ENCODE data around the gene TMEM120A. TPM values are rescaled to one million over a fixed set of nuclear protein-coding genes. Genes with fewer than 3 reads are reported as not detected.

Gene TMEM120A
- polyA plus RNA-seq, 1 donor from 2014 or later, result 32.2 TPM

DNA sequence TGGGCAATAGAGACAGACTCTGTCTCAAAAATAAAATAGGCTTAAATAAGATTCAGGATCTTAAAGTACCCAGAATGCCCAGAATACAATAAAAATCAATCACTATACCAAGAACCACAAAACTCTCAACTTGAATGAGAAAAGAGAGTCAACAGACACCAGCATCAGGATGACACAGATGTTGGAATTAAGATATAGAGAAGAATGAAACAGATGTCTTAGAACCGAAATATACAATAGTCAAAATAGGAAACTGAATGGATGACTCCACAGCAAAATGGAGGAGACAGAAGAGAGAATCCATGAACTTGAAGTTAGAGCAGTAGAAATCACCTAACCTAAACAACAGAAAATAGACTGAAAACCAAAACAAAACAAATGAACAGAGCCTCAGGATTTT lies 49.9 kb downstream of the TMEM120A start:
- Mint-ChIP-seq H3K27me3 (no peaks in the 10 kb centered on the region), H3K36me3 (peaks cover 5% of the 10 kb centered on the region), H3K4me1 (peaks cover 5 to 9% (median 7%) of the 10 kb centered on the region in 3 donors), H3K9me3 (no peaks in the 10 kb centered on the region), H3K27ac (no peak overlapping the region), H3K4me3 (no peak overlapping the region)

GRCh38 chr7:75943864-75944263 lies 50.5 kb downstream of the TMEM120A start:
- H3K27ac Mint-ChIP-seq, result no peak overlapping the region
- peaks cover 6% of the 10 kb centered on the region for H3K36me3 Mint-ChIP-seq
- H3K9me3 Mint-ChIP-seq, result no peaks in the 10 kb centered on the region
- H3K27me3 Mint-ChIP-seq, result no peaks in the 10 kb centered on the region
- H3K4me1 Mint-ChIP-seq, result peaks cover 5 to 9% (median 7%) of the 10 kb centered on the region in 3 donors
- H3K4me3 Mint-ChIP-seq, result no peak overlapping the region

DNA sequence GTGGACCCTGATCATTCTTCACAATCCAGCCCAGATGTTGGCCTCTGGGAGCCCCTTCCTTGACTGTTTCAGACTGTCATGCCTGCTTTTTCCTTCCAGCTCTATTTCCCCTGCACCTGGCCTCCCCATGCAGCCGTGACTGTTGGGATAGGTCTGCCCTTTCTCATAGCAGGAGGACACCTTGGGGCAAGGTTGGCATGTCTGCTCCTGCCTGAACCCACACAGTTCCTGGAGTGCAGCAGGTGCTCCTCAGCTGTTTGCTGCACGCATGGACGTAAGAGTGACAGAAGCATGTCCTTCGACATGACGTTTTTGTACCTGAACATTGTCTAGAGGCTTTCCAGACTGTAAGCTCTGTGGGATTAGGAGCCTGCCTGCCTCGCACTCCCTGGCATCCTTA lies 55.5 kb downstream of the TMEM120A start:
- H3K4me1 Mint-ChIP-seq, result peaks cover 0 to 4% (median 2%) of the 10 kb centered on the region in 3 donors
- no peaks in the 10 kb centered on the region for H3K27me3 Mint-ChIP-seq
- no peak overlapping the region for H3K27ac Mint-ChIP-seq
- peaks cover 3% of the 10 kb centered on the region for H3K36me3 Mint-ChIP-seq
- peaks cover 0 to 4% (median 0%) of the 10 kb centered on the region in 3 donors for H3K9me3 Mint-ChIP-seq
- H3K4me3 Mint-ChIP-seq, result no peak overlapping the region

GRCh38 chr7:75937958-75938786 lies 56.2 kb downstream of the TMEM120A start:
- H3K4me1 Mint-ChIP-seq, result peaks cover 0 to 4% (median 2%) of the 10 kb centered on the region in 3 donors
- H3K9me3 Mint-ChIP-seq, result peaks cover 0 to 8% (median 0%) of the 10 kb centered on the region in 3 donors
- H3K4me3 Mint-ChIP-seq, result peak overlapping the region in 1 of 4 donors; percentile 25
- H3K27ac Mint-ChIP-seq, result peak overlapping the region in 1 of 3 donors; percentile 40
- H3K36me3 Mint-ChIP-seq, result peaks cover 5% of the 10 kb centered on the region
- no peaks in the 10 kb centered on the region for H3K27me3 Mint-ChIP-seq

Other genes with a start within 250 kb of the TMEM120A start
- not detected for gene CCL26, start 222.4 kb downstream of the TMEM120A start, polyA plus RNA-seq
- not detected for gene CCL24, start 180.8 kb downstream of the TMEM120A start, polyA plus RNA-seq
- gene RHBDD2, start 115.6 kb downstream of the TMEM120A start, polyA plus RNA-seq, result 66.0 TPM
- gene POR, start 79.4 kb downstream of the TMEM120A start, polyA plus RNA-seq, result 50.2 TPM
- gene STYXL1, start 53.4 kb upstream of the TMEM120A start, polyA plus RNA-seq, result 63.2 TPM
- gene MDH2, start 53.5 kb upstream of the TMEM120A start, polyA plus RNA-seq, result 177 TPM
- not detected for gene SRRM3, start 207.3 kb upstream of the TMEM120A start, polyA plus RNA-seq

Measured in IgD-negative memory B cell (primary cell).